ENCODE results near the gene CYP2D6. TPM values are rescaled to one million over a fixed set of nuclear protein-coding genes. Genes with fewer than 3 reads are reported as not detected.
A peak's percentile ranks its signal among the peaks of the same experiment; 100 is the strongest.

CYP2D6 gene
- total and polyA plus RNA-seq, 2 experiments from 2014 or later: 0.15 TPM; not detected in 1

DNA sequence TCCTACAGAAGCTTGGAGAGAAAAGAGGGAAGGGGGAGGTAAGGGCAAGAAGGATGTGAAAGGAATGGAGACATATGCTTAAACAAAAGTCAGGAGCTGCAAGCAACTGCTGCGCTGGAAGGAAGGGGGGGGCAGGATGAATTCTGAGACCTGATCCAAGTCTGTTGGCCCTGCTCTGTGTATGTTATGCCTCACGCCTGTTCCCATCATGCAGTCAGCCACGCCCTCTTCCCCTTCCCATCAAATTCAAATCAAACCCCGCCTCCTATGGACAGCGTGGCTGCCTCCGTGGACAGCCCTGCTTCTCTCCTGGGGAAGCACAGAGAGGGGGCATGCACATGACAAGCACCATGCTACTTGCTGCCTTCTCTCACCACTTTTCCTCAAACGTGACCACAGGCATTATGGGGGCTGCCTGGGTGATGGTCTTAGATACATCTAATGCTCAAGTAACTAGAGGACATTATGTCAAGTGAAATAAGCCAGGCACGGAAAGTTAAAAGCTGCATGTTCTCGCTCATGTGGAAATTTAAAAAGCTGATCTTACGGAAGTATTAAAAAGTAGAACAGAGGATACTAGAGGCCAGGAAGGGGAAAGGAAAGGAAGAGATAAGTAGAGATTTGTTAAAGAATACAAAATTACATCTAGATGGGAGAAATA, 45.8 kb upstream of the CYP2D6 start:
- H3K4me2 ChIP-seq (ENCODE audit: unreplicated experiment): no peak overlapping the region
- no peak overlapping the region for H3K27ac ChIP-seq
- no peaks in the 10 kb centered on the region for H3K9me3 ChIP-seq (ENCODE audit: low read depth)
- DNase-seq: no peak
- 0 out of 2 replicates have a peak, but pooled peaks cover 4% of the 10 kb centered on the region for H3K36me3 ChIP-seq (ENCODE audit: low read depth)
- H2AFZ ChIP-seq: no peak overlapping the region
- peaks cover 35% of the 10 kb centered on the region for H3K4me1 ChIP-seq (ENCODE audit: insufficient read depth)
- H3K79me2 ChIP-seq (ENCODE audit: insufficient read depth): peaks cover 8% of the 10 kb centered on the region
- 90 to 92% methylated on average over 10 of the region's 10 CpGs for WGBS, 2 experiments (ENCODE audit: low coverage in 1 of 2, low lambda C conversion rate in 2 of 2, missing lambda C conversion rate in 2 of 2)
- no peaks in the 10 kb centered on the region for H3K27me3 ChIP-seq (replicated peaks; ENCODE audit: insufficient read depth)
- H3K9ac ChIP-seq: no peak overlapping the region
- TF ChIP-seq EZH2 (IDR thresholded peaks at IDR 0.05; ENCODE audit: insufficient read depth, poor library complexity, severe bottlenecking) (no peak), EZH2phosphoT487 (IDR thresholded peaks at IDR 0.05; ENCODE audit: insufficient read depth, low read depth) (no peak)
- no peak overlapping the region for H3K4me3 ChIP-seq
- H3K9me2 ChIP-seq (ENCODE audit: insufficient read depth): no peaks in the 10 kb centered on the region
- peaks cover 24% of the 10 kb centered on the region for H3F3A ChIP-seq (ENCODE audit: insufficient read depth)
- H4K20me1 ChIP-seq (ENCODE audit: insufficient read depth): peaks cover 33% of the 10 kb centered on the region; the same call in 1 of the 2 replicates
- in situ Hi-C loops (cut with MboI): no loop called here

DNA sequence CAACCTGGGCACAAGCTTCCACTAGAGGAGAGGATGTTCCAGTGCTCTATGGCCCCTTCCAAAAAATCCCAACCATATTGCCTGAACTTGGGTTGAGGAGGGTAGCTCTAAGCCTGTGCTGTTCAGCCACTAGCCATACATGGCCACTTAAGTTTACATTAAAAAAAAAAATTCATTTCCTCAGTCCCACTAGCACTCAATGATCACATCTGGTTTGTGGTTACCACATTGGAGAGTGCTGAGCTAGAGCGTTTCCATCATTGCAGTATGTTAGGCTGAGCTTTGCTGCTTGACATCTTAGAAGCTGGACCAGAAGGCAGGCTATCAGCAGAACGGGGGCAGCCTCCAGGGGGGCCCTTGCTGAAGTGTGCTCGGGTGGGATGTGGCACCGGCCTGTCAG, 43.5 kb upstream of the CYP2D6 start:
- in situ Hi-C loops (cut with MboI): no loop called here
- WGBS, 2 experiments (ENCODE audit: low coverage in 1 of 2, low lambda C conversion rate in 2 of 2, missing lambda C conversion rate in 2 of 2): 82 to 83% methylated on average over 4 of the region's 4 CpGs
- Histone ChIP-seq H3K79me2 (ENCODE audit: insufficient read depth) (peaks cover 10% of the 10 kb centered on the region; the same call in 1 of the 2 replicates), H3K4me3 (no peak overlapping the region), H3K27me3 (replicated peaks; ENCODE audit: insufficient read depth) (no peaks in the 10 kb centered on the region), H3K4me2 (ENCODE audit: unreplicated experiment) (no peak overlapping the region), H3K36me3 (ENCODE audit: low read depth) (0 out of 2 replicates have a peak, but pooled peaks cover 4% of the 10 kb centered on the region), H3K9me3 (ENCODE audit: low read depth) (no peaks in the 10 kb centered on the region), H3K27ac (no peak overlapping the region), H4K20me1 (ENCODE audit: insufficient read depth) (peaks cover 29% of the 10 kb centered on the region; the same call in 1 of the 2 replicates), H2AFZ (no peak overlapping the region), H3K9me2 (ENCODE audit: insufficient read depth) (no peaks in the 10 kb centered on the region), H3K4me1 (ENCODE audit: insufficient read depth) (peaks cover 13% of the 10 kb centered on the region), H3K9ac (no peak overlapping the region), H3F3A (ENCODE audit: insufficient read depth) (peaks cover 6% of the 10 kb centered on the region; the same call in 1 of the 2 replicates)
- no peak for DNase-seq
- TF ChIP-seq EZH2phosphoT487 (IDR thresholded peaks at IDR 0.05; ENCODE audit: insufficient read depth, low read depth) (no peak), EZH2 (IDR thresholded peaks at IDR 0.05; ENCODE audit: insufficient read depth, poor library complexity, severe bottlenecking) (no peak)

DNA sequence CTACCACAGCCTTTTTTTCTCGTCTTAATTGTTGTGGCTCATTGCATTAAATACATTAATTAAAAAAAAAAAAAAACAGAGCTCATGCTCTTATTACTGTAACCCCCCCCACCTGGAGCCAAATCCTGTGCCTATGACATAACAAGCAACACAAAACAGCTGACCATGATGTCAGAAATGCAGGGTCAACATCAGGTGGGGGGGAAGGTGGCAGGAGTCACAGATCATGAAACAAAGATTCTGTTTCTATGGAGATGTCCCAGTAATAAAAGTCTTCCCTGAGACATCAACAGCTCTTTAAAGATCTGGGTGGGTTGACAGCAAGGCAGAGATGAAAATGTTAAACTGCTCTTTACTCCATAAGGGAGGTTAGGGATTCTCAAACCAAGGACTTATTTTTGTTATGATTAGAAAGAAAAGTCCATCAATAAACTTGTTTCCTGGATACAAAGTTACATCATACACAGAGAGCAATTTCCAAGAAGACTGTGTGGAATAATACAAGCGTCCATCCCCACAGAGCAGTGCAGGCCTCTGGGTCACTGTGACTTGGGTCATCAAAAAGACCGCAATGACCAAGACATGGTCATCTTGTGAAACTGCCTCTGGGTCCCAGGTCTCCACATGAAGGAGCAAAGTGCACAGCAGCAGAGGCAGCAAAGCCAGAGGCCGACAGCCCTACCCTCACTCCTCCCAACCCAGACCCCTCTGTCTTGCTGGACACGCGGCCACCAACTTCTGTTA, 42.7 kb upstream of the CYP2D6 start:
- no peak overlapping the region for H3K4me3 ChIP-seq
- in situ Hi-C loops (cut with MboI): no loop called here
- TF ChIP-seq EZH2 (IDR thresholded peaks at IDR 0.05; ENCODE audit: insufficient read depth, poor library complexity, severe bottlenecking) (no peak), EZH2phosphoT487 (IDR thresholded peaks at IDR 0.05; ENCODE audit: insufficient read depth, low read depth) (no peak)
- H3F3A ChIP-seq (ENCODE audit: insufficient read depth): no peaks in the 10 kb centered on the region
- H4K20me1 ChIP-seq (ENCODE audit: insufficient read depth): peaks cover 26% of the 10 kb centered on the region; the same call in 1 of the 2 replicates
- no peaks in the 10 kb centered on the region for H3K27me3 ChIP-seq (replicated peaks; ENCODE audit: insufficient read depth)
- no peak overlapping the region for H3K27ac ChIP-seq
- no peak overlapping the region for H3K9ac ChIP-seq
- peaks cover 7% of the 10 kb centered on the region; the same call in 1 of the 2 replicates for H3K4me1 ChIP-seq (ENCODE audit: insufficient read depth)
- no peak for DNase-seq
- no peaks in the 10 kb centered on the region for H3K9me2 ChIP-seq (ENCODE audit: insufficient read depth)
- no peak overlapping the region for H3K4me2 ChIP-seq (ENCODE audit: unreplicated experiment)
- H3K36me3 ChIP-seq (ENCODE audit: low read depth): 0 out of 2 replicates have a peak, but pooled peaks cover 4% of the 10 kb centered on the region
- H2AFZ ChIP-seq: no peak overlapping the region
- WGBS, 2 experiments (ENCODE audit: low coverage in 1 of 2, low lambda C conversion rate in 2 of 2, missing lambda C conversion rate in 2 of 2): 94 to 96% methylated on average over 6 of the region's 6 CpGs
- peaks cover 10% of the 10 kb centered on the region; the same call in 1 of the 2 replicates for H3K79me2 ChIP-seq (ENCODE audit: insufficient read depth)
- H3K9me3 ChIP-seq (ENCODE audit: low read depth): no peaks in the 10 kb centered on the region

DNA sequence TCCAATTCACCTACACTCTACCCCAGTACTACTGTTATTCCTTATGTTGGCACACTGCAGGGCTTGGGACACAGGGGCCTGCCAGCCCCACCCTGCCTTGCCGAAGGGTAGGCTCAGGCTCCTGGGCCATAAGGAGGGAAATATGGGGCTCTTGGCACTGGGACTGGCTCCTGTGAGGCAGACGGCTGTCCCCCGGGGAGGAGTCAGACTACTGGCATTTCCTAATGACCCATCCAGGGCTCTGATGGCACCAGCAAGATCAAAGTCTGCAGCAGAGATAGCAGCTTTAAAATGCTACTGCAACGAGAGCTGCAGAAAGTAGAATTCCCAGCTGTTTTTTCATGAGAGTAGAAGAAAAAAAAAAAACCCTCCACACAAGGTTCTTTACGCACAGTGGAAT, 42.2 kb upstream of the CYP2D6 start:
- H3K79me2 ChIP-seq (ENCODE audit: insufficient read depth): peaks cover 10% of the 10 kb centered on the region; the same call in 1 of the 2 replicates
- in situ Hi-C loops (cut with MboI): no loop called here
- DNase-seq: peak; percentile 38
- H4K20me1 ChIP-seq (ENCODE audit: insufficient read depth): peaks cover 22% of the 10 kb centered on the region; the same call in 1 of the 2 replicates
- no peaks in the 10 kb centered on the region for H3K27me3 ChIP-seq (replicated peaks; ENCODE audit: insufficient read depth)
- H3K36me3 ChIP-seq (ENCODE audit: low read depth): 0 out of 2 replicates have a peak, but pooled peaks cover 4% of the 10 kb centered on the region
- 51 to 53% methylated on average over 5 of the region's 5 CpGs for WGBS, 2 experiments (ENCODE audit: low coverage in 1 of 2, low lambda C conversion rate in 2 of 2, missing lambda C conversion rate in 2 of 2)
- no peaks in the 10 kb centered on the region for H3F3A ChIP-seq (ENCODE audit: insufficient read depth)
- no peaks in the 10 kb centered on the region for H3K9me3 ChIP-seq (ENCODE audit: low read depth)
- TF ChIP-seq EZH2 (IDR thresholded peaks at IDR 0.05; ENCODE audit: insufficient read depth, poor library complexity, severe bottlenecking) (no peak), EZH2phosphoT487 (IDR thresholded peaks at IDR 0.05; ENCODE audit: insufficient read depth, low read depth) (no peak)
- no peak overlapping the region for H3K4me3 ChIP-seq
- no peak overlapping the region for H3K4me2 ChIP-seq (ENCODE audit: unreplicated experiment)
- H2AFZ ChIP-seq: no peak overlapping the region
- H3K4me1 ChIP-seq (ENCODE audit: insufficient read depth): peaks cover 7% of the 10 kb centered on the region; the same call in 1 of the 2 replicates
- H3K27ac ChIP-seq: no peak overlapping the region
- no peak overlapping the region for H3K9ac ChIP-seq
- H3K9me2 ChIP-seq (ENCODE audit: insufficient read depth): no peaks in the 10 kb centered on the region
